SH-SY5Y (cell line): Measurements from ENCODE around the gene ST6GALNAC2.

Source experiments
- GATA2 ChIP-seq: IDR thresholded peaks from 2 replicates; pipeline ENCODE4 v1.6.1; 2011; ENCODE audit warnings: mild to moderate bottlenecking, low read depth, low read length
- GATA3 ChIP-seq: IDR thresholded peaks from 2 replicates; pipeline ENCODE4 v1.6.1; 2011; ENCODE audit warnings: low read depth, mild to moderate bottlenecking, low read length, moderate library complexity

- TF ChIP-seq GATA2 (no peak), GATA3 (no peak)
These were observed 19.1 kb downstream of the ST6GALNAC2 start for GRCh38 chr17:76566613-76566943.
